Measurements from ENCODE around the gene SLC34A3.

GRCh38 chr9:137247916-137248175, 17.1 kb downstream of the SLC34A3 start:
- TF ChIP-seq CTCF (IDR thresholded peaks at IDR 0.05; ENCODE audit: insufficient read depth, low read depth, low read length) (no peak), EZH2 (IDR thresholded peaks at IDR 0.05; ENCODE audit: insufficient read depth, low read length) (no peak)
